Limb (tissue), 2 donors: Measurements from ENCODE around the gene EHMT2.
"Not testable (repeated sequence)": the region's sequence is repeated elsewhere in the genome, so short reads cannot be mapped to it uniquely, and the experiment has no call there.

Source experiments
- DNase-seq, 2 donors: peaks; one replicate each; pipeline ENCODE4 v3.0.0-alpha.2; 2016; ENCODE audit errors: extremely low spot score in 2 of 2

Gene EHMT2

DNA sequence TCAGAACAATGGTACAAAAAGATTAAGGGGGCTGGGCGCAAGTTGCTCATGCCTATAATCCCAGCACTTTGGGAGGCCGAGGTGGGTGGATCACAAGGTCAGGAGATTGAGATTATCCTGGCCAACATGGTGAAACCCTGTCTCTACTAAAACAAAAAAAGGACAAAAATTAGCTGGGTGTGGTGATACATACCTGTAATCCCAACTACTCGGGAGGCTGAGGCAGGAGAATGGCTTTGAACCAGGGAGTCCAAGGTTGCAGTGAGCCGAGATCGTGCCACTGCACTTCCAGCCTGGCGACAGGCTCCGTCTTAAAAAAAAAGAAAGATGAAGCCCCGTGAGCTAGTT lies 57.7 kb downstream of the EHMT2 start:
- not testable (repeated sequence) for DNase-seq

DNA sequence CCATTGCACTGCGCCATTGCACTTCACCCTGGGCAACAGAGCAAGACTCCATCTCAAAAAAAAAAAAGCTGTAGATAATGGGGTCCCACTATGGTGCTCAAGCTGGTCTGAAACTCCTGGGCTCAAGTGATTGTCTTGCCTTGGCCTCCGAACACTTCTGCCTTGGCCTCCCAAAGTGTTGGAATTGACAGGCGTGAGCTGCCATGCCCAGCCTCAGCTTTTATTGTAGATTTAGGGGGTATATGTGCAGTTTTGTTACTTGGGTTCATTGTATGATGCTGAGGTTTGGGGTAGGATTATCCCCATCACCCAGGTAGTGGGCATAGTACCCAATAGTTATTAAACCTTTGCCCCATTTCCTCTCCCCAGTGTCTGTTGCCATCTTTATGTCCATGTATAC lies 58.5 kb downstream of the EHMT2 start:
- no peak for DNase-seq

DNA sequence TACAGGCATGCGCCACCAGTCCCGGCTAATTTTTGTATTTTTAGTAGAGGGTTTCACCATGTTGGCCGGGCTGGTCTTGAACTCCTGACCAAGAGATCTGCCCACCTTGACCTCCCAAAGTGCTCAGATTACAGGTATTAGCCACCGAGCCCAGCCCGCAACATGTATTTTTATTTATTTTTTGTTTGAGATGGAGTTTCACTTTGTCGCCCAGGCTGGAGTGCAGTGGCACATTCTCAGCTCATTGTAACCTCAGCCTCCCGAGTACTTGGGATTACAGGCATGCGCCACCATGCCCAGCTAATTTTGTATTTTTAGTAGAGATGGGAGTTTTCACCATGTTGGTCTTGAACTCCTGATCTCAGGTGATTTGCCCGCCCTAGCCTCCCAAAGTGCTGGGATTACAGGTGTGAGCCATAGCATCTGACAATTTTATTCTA lies 59.4 kb downstream of the EHMT2 start:
- not testable (repeated sequence) for DNase-seq

DNA sequence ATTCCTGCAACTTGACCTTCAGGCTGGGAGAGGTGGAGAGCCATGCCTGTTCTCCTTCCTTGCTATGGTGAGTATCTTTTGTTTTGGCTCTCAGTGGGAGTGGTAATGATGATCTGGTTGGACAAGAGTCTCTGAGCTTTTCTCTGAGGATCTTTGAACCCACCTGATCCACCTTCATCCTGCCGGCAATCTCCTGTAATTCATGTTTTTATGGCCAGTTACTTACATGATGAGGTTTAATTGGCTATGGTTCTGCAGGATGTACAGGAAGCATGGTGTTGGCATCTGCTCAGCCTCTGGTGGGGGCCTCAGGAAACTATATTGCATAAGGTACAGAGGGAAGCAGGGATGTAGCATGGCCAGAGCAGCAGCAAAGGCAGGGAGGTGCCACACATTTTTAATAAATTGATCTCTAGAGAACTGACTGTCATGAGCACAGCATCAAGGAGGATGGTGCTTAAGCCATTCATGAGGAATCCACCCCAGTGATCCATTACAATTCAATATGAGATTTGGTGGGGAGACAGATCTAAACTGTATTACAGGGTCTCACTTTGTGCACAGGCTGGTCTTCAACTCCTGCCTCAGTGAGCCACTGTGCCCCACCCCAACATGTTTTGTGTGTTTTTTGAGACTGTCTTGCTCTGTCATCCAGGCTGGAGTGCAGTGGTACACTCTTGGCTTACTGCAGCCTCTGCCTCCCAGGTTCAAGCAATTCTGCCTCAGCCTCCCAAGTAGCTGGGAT lies 60.0 kb downstream of the EHMT2 start:
- no peak for DNase-seq

DNA sequence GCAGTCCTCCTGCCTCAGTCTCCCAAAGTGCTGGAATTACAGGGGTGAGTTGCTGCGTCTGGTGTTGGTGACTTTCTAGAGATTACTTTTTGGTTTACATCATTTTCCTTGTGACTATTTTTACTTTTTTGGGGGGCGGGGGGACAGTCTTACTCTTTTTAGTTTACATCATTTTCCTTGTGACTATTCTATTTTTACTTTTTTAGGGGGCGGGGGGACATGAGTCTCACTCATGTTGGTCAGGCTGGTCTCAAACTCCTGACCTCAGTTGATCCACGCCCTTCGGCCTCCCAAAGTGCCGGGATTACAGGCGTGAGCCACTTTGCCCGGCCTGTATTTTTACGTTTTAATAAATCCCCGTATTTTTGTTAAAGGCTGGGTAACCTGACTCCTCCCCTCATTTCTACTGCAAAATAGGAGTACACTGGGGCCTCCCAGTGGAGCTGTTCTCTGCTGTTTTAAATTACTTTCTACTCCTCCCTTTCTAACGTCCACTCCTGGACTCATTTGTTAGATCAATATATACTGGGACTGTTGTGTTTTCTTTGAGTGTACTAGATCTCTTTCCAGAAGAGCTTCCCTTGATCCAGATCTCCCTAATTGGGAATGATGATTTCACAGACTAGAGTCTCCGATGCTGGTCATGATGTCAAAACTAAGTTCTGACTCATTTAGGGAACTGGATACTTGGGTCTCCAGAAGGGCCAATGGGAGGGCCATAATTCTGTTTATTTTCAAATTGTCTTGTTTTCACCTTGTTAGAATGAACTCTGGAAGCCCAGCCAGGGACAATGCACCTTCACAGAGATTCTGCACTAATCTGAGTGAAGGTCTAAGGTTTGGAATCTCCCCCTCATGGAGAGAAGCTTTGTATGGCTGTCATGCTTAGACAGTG lies 60.8 kb downstream of the EHMT2 start:
- no peak for DNase-seq

DNA sequence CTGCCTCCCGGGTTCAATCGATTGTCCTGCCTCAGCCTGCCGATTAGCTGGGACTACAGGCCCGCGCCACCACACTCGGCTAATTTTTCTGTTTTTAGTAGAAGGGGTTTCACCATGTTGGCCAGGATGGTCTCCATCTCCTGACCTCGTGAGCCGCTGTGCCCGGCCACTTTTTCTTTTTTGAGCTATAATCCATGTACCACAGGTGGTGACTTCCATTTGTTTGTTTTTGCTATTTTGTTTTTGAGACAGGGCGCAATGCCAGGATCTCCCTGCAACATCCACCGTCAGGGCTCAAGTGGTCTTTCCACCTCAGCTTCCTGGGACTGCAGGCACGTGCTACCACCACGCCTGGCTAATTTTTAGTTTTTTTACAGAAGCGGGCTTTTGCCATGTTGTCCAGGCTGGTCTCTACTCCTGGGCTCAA lies 61.4 kb downstream of the EHMT2 start:
- no peak for DNase-seq

DNA sequence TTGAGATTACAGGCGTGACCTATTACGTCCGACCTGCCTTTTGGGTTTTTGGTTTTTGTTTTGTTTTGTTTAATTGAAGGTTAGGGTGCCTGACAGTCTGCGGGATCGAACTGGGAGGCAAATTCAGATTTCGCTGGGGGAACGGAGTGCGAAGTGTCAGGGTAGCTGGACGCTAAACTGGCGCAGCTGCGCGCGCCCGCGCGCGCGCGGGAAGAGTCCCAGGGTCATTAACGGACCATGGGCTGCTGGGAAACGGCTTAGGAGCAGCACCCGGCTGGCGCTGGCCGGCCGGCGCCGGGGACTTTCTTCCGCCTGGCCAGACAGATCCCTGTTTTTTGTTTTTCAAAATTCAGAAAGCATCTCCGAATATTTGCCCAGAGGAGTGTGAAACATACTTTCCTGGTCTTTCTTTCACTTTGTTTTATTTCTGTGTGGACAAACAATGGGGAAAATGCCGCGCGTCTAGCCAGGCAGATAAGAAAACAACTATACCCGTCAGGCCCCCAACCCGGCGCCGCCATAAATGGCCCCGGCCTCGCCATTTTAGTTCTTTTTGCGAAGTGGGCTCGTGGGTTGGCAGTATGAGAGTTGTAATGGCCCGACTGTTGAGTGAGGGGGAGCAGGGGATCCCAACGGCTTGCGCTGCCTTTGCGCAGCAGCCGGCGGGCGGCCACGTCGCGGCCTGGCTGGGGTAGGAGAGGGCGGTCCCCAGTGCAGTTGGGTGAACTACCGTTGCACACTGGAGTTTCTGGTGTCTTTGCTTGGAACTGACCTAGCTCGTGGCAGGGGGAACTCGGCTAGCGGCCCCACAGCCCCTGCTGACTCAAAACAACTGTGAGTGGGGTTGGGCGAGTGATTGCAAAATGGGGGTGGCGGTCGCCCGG lies 62.9 kb downstream of the EHMT2 start:
- DNase-seq, result peak; percentile 90 to 92

DNA sequence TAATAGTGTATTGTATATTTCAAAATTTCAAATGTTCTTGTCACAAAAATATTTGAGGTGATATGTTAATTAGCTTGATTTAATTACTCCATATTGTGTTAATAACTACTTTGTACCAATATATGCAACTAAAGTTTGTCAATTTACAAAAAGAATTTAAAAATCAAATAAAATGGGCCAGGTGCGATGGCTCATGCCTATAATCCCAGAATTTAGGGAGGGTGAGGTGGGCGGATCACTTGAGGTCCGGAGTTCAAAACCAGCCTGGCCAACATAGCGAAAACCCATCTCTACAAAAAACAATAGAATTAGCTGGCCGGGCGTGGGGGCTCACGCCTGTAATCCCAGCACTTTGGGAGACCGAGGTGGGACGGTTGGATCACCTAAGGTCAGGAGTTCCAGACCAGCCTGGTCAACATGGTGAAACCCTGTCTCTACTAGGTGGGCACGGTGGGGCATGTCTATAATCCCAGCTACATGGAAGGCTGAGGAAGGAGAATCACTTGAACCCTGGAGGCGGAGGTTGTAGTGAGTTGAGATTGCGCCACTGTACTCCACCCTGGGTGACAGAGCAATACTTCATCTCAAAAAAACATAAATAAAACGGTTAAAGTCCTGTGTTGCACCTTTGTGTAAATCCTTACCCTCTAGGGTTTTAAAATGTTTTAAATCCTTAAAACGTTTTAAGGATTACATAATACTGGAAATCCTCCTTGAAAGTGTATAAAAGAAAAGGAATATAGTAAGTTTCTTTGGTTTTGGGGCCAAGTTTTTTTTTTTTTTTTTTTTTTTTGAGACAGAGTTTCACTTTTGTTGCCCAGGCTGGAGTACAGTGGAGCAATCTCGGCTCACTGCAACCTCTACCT lies 65.9 kb downstream of the EHMT2 start:
- DNase-seq, result no peak

DNA sequence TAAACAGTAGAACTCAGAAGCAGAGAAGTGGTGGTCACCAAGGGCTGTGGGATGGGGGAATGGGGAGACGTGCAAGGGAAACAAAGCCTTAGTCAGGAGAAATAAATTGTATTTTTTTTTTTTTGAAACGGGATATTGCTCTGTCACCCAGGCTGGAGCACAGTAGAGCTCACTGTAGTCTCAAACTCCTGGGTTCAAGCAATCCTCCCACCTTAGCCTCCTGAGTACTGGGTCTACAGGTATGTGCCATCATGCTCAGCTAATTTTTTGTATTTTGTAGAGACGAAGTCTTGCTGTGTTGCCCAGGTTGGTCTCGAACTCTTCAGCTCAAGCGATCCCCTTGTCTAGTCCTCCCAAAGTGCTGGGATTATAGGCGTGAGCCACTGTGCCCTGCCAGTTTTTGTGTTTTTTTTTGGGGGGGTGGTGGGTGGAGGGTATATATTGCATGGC lies 66.6 kb downstream of the EHMT2 start:
- DNase-seq, result no peak
